K562 (cell line): Measurements from ENCODE around the gene USP49. TPM values are rescaled to one million over a fixed set of nuclear protein-coding genes. Genes with fewer than 3 reads are reported as not detected.

Experiments used
- COPS2 ChIP-seq: fragments of 450-650 bp; conservative IDR thresholded peaks from 2 replicates; pipeline ENCODE4 v1.6.1; 2016; ENCODE audit warnings: mild to moderate bottlenecking, moderate library complexity
- CREM ChIP-seq: IDR thresholded peaks from 2 replicates; pipeline ENCODE4 v1.6.1; 2014; ENCODE audit warnings: antibody characterized with exemption, low read depth
- HDAC8 ChIP-seq: fragments of 450-650 bp; IDR thresholded peaks from 2 replicates; pipeline ENCODE4 v1.6.1; 2016; ENCODE audit warnings: mild to moderate bottlenecking, missing genetic modification characterization, moderate library complexity, missing compliant biosample characterization
- HES1 ChIP-seq: fragments of 450-650 bp; IDR thresholded peaks from 2 replicates; pipeline ENCODE4 v1.6.1; 2016; ENCODE audit warnings: low read depth, mild to moderate bottlenecking, moderate library complexity
- IFI16 ChIP-seq: fragments of 250-450 bp; sonication (Bioruptor Pico); IDR thresholded peaks from 2 replicates; pipeline ENCODE4 v2.1.2; 2022; ENCODE audit warnings: mild to moderate bottlenecking, inconsistent platforms
- PHTF2 ChIP-seq: fragments of 250-450 bp; sonication (Bioruptor Pico); IDR thresholded peaks from 2 replicates; pipeline ENCODE4 v1.5.0; 2021; ENCODE audit warnings: mild to moderate bottlenecking
- TEAD4 ChIP-seq, 2 experiments: sonication (generic) in 1 of 2; formaldehyde crosslinking in 1 of 2; IDR thresholded peaks; 2 replicates each; pipeline versions ENCODE4 v1.6.1 to v1.8.0; 2012 to 2022; ENCODE audit warnings: borderline replicate concordance in 1 of 2, inconsistent platforms in 1 of 2, low read length in 1 of 2, mild to moderate bottlenecking in 1 of 2, missing genetic modification reagents in 1 of 2
- YBX1 ChIP-seq: fragments of 450-650 bp; IDR thresholded peaks from 2 replicates; pipeline ENCODE4 v1.7.1; 2016; ENCODE audit warnings: mild to moderate bottlenecking
- ZNF707 ChIP-seq: fragments of 250-450 bp; sonication (Bioruptor Pico); conservative IDR thresholded peaks from 2 replicates; pipeline ENCODE4 v1.8.0; 2022; ENCODE audit warnings: inconsistent platforms, mild to moderate bottlenecking, moderate library complexity
- polyA plus RNA-seq, 8 experiments: library from polyadenylated mRNA; depleted of rRNA in 4 of 8; stranded (reverse) in 5 of 8; unstranded in 3 of 8; fragments of >200 nt; fragmentation: Nextera tagmentation in 2 of 8; fragmentation: Illumina TruSeq in 1 of 8; extraction: Ambion mirVana in 2 of 8; extraction: Trizol in 1 of 8; gene quantifications; 2 replicates each; pipeline versions ENCODE4 v1.2.1 to v1.2.3, GENCODE V29; 2011 to 2014; ENCODE audit warnings: inconsistent platforms in 1 of 8, missing spikeins in 1 of 8
- total RNA-seq, 7 experiments: library from RNA; depleted of rRNA in 6 of 7; stranded (reverse); fragments of >200 nt in 6 of 7; fragmentation: Illumina TruSeq in 2 of 7; extraction: Trizol in 2 of 7; gene quantifications; 2 replicates each; pipeline versions ENCODE4 v1.2.1 to v1.2.3, GENCODE V29; 2011 to 2021; ENCODE audit warnings: low replicate concordance in 1 of 7
- TF ChIP-seq, protein P1 (sequence below): fragments of 450-650 bp; IDR thresholded peaks from 2 replicates; pipeline ENCODE4 v1.6.1; 2016; ENCODE audit warnings: mild to moderate bottlenecking

Gene USP49
- total and polyA plus RNA-seq, 9 of the 15 experiments (the other 6 are each of a cell fraction or from before 2014, with no cell fraction given) = 1.0 to 9.9 (median 6.5) TPM

- TF ChIP-seq ZNF707 (CRISPR knock-in tag) = no peak
- TF ChIP-seq COPS2 = no peak
- peak; percentile 93 for TF ChIP-seq TEAD4 (IDR thresholded peaks at IDR 0.05; ENCODE audit: low read length)
- no peak for TF ChIP-seq TEAD4 (CRISPR knock-in tag; IDR thresholded peaks at IDR 0.05; ENCODE audit: borderline replicate concordance)
- no peak for TF ChIP-seq PHTF2
- TF ChIP-seq HDAC8 (tag) = no peak
- TF ChIP-seq YBX1 = no peak
- peak; percentile 41; the same call in 1 of the 2 replicates for TF ChIP-seq CREM
- TF ChIP-seq, protein P1, sequence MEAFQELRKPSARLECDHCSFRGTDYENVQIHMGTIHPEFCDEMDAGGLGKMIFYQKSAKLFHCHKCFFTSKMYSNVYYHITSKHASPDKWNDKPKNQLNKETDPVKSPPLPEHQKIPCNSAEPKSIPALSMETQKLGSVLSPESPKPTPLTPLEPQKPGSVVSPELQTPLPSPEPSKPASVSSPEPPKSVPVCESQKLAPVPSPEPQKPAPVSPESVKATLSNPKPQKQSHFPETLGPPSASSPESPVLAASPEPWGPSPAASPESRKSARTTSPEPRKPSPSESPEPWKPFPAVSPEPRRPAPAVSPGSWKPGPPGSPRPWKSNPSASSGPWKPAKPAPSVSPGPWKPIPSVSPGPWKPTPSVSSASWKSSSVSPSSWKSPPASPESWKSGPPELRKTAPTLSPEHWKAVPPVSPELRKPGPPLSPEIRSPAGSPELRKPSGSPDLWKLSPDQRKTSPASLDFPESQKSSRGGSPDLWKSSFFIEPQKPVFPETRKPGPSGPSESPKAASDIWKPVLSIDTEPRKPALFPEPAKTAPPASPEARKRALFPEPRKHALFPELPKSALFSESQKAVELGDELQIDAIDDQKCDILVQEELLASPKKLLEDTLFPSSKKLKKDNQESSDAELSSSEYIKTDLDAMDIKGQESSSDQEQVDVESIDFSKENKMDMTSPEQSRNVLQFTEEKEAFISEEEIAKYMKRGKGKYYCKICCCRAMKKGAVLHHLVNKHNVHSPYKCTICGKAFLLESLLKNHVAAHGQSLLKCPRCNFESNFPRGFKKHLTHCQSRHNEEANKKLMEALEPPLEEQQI = peak; percentile 77
- no peak for TF ChIP-seq IFI16 (CRISPR knock-in tag)
- TF ChIP-seq HES1 = no peak
Observed at GRCh38 chr6:41818271-41819054, 76.7 kb downstream of the USP49 start (continued).
